Measurements from ENCODE around the gene NT5DC3. TPM values are rescaled to one million over a fixed set of nuclear protein-coding genes. Genes with fewer than 3 reads are reported as not detected.
A peak's percentile ranks its signal among the peaks of the same experiment; 100 is the strongest.

NT5DC3 gene
- total and polyA plus RNA-seq, 2 of the 13 experiments (the other 11 are each of a cell fraction or from before 2014, with no cell fraction given): 3.2 to 6.6 TPM

DNA sequence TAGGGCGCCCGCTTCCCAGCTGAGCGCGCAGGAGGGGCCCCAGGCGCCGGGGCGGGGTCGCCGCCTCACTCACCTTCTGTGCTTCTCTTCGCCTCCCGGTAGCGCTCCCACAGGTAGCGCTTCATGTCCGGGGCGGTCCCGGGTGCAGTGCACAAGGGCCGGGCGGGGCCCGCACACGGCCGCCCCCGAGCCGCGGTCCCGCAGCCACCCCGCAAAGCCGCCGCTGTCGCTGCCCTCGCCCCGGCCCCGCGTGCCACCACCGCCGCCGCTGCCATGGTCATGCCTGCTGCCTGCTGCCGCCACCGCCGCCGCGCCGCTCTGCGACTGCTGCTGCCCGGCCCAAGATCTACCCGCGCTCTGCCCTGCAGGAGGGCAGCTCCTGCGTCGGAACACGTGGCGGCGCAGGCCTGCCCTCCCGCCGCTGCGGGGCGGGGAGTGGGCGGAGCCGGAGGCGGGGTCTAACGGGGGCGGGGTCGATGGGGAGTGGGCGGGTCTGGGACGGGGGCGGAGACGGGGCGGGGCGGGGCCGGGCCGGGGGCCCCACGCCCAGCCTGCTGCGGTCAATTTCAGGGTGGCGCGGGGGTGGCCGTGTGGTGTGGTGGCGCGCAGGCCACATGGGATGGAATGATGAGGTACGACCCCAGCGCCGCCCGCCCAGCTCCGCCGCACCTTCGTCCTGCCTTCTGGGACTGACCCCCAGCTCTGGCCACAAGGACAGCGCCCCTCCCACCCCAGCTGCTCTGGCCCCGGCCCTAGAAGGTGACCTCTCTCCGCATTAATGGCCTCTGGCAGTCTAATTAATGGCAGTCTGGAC is at the start of gene NT5DC3 (continued):
- TF ChIP-seq, protein P1, sequence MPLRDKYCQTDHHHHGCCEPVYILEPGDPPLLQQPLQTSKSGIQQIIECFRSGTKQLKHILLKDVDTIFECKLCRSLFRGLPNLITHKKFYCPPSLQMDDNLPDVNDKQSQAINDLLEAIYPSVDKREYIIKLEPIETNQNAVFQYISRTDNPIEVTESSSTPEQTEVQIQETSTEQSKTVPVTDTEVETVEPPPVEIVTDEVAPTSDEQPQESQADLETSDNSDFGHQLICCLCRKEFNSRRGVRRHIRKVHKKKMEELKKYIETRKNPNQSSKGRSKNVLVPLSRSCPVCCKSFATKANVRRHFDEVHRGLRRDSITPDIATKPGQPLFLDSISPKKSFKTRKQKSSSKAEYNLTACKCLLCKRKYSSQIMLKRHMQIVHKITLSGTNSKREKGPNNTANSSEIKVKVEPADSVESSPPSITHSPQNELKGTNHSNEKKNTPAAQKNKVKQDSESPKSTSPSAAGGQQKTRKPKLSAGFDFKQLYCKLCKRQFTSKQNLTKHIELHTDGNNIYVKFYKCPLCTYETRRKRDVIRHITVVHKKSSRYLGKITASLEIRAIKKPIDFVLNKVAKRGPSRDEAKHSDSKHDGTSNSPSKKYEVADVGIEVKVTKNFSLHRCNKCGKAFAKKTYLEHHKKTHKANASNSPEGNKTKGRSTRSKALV (CRISPR knock-in tag; IDR thresholded peaks at IDR 0.05): peak; percentile 3; the same call in 1 of the 2 replicates
- TF ChIP-seq ZFP36L2 (CRISPR knock-in tag; IDR thresholded peaks at IDR 0.05): no peak
- no peak for TF ChIP-seq ZNF225 (CRISPR knock-in tag; IDR thresholded peaks at IDR 0.05)
- no peak for TF ChIP-seq MAFK (conservative IDR thresholded peaks at IDR 0.05 in 1 of 2, IDR thresholded peaks at IDR 0.05 in 1 of 2; ENCODE audit: low read length in 2 of 2)
- no peak for TF ChIP-seq ATAD3A (CRISPR knock-in tag; IDR thresholded peaks at IDR 0.05)
- no peak for TF ChIP-seq ZBTB7B (CRISPR knock-in tag; IDR thresholded peaks at IDR 0.05)
- TF ChIP-seq SMYD3 (CRISPR knock-in tag; IDR thresholded peaks at IDR 0.05): no peak
- TF ChIP-seq ZNF121 (CRISPR knock-in tag; IDR thresholded peaks at IDR 0.05): no peak
- TF ChIP-seq TAF15 (IDR thresholded peaks at IDR 0.05; ENCODE audit: low read depth, low read length, poor library complexity, severe bottlenecking): no peak
- no peak for TF ChIP-seq ZBTB21 (CRISPR knock-in tag; IDR thresholded peaks at IDR 0.05)
- peak; percentile 78 for TF ChIP-seq IKZF4 (CRISPR knock-in tag; IDR thresholded peaks at IDR 0.05; ENCODE audit: borderline replicate concordance, low read depth, not compliant biosample characterization)
- TF ChIP-seq, protein P2, sequence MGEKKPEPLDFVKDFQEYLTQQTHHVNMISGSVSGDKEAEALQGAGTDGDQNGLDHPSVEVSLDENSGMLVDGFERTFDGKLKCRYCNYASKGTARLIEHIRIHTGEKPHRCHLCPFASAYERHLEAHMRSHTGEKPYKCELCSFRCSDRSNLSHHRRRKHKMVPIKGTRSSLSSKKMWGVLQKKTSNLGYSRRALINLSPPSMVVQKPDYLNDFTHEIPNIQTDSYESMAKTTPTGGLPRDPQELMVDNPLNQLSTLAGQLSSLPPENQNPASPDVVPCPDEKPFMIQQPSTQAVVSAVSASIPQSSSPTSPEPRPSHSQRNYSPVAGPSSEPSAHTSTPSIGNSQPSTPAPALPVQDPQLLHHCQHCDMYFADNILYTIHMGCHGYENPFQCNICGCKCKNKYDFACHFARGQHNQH (CRISPR knock-in tag; IDR thresholded peaks at IDR 0.05): peak; percentile 40
- TF ChIP-seq THAP11 (CRISPR knock-in tag; IDR thresholded peaks at IDR 0.05): peak; percentile 65
- 0 out of 2 replicates have a peak, but pooled peaks have one; percentile 8 for TF ChIP-seq ZNF644 (CRISPR knock-in tag; IDR thresholded peaks at IDR 0.05; ENCODE audit: low read depth)
- TF ChIP-seq MAZ (IDR thresholded peaks at IDR 0.05; ENCODE audit: borderline replicate concordance, low read depth, low read length): no peak
- peak; percentile 78; the same call in 1 of the 2 replicates for TF ChIP-seq MAZ (CRISPR knock-in tag; IDR thresholded peaks at IDR 0.05; ENCODE audit: low read depth)
- peak; percentile 21 for TF ChIP-seq SKI (IDR thresholded peaks at IDR 0.05; ENCODE audit: partially characterized antibody)
- TF ChIP-seq, protein P3, sequence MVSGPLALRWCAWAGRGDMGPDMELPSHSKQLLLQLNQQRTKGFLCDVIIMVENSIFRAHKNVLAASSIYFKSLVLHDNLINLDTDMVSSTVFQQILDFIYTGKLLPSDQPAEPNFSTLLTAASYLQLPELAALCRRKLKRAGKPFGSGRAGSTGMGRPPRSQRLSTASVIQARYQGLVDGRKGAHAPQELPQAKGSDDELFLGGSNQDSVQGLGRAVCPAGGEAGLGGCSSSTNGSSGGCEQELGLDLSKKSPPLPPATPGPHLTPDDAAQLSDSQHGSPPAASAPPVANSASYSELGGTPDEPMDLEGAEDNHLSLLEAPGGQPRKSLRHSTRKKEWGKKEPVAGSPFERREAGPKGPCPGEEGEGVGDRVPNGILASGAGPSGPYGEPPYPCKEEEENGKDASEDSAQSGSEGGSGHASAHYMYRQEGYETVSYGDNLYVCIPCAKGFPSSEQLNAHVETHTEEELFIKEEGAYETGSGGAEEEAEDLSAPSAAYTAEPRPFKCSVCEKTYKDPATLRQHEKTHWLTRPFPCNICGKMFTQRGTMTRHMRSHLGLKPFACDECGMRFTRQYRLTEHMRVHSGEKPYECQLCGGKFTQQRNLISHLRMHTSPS (CRISPR knock-in tag; IDR thresholded peaks at IDR 0.05; ENCODE audit: low read depth): peak; percentile 50; the same call in 1 of the 2 replicates
- peak; percentile 93 for TF ChIP-seq ZNF674 (CRISPR knock-in tag; IDR thresholded peaks at IDR 0.05; ENCODE audit: low read depth)
- 0 out of 2 replicates have a peak, but pooled peaks have one; percentile 42 for TF ChIP-seq ARID2 (CRISPR knock-in tag; IDR thresholded peaks at IDR 0.05; ENCODE audit: borderline replicate concordance)
- TF ChIP-seq, protein P4, sequence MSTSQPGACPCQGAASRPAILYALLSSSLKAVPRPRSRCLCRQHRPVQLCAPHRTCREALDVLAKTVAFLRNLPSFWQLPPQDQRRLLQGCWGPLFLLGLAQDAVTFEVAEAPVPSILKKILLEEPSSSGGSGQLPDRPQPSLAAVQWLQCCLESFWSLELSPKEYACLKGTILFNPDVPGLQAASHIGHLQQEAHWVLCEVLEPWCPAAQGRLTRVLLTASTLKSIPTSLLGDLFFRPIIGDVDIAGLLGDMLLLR (CRISPR knock-in tag; IDR thresholded peaks at IDR 0.05): peak; percentile 87; the same call in 1 of the 2 replicates
- TF ChIP-seq IRX3 (CRISPR knock-in tag; IDR thresholded peaks at IDR 0.05; ENCODE audit: borderline replicate concordance, low read depth): 0 out of 2 replicates have a peak, but pooled peaks have one; percentile 68
- TF ChIP-seq, protein P5, sequence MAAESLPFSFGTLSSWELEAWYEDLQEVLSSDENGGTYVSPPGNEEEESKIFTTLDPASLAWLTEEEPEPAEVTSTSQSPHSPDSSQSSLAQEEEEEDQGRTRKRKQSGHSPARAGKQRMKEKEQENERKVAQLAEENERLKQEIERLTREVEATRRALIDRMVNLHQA (CRISPR knock-in tag; IDR thresholded peaks at IDR 0.05): no peak
- TF ChIP-seq ZNF274 (CRISPR knock-in tag; IDR thresholded peaks at IDR 0.05): no peak
- TF ChIP-seq ZNF3 (CRISPR knock-in tag; IDR thresholded peaks at IDR 0.05): no peak

Measured in HepG2 (cell line).